ENCODE data around the gene PARD3B. TPM values are rescaled to one million over a fixed set of nuclear protein-coding genes. Genes with fewer than 3 reads are reported as not detected.

The PARD3B gene
- total and polyA plus RNA-seq, 2 of the 8 experiments (the other 6 are each of a cell fraction or from before 2014, with no cell fraction given), result 1.2 to 5.7 TPM

- TF ChIP-seq HDAC2 (IDR thresholded peaks at IDR 0.05; ENCODE audit: borderline replicate concordance in 1 of 2, low read depth in 2 of 2, low read length in 2 of 2) (peak in 1 of 2 experiments; percentile 65; a peak in 1 of 4 replicates), POLR2A (IDR thresholded peaks at IDR 0.05; ENCODE audit: control extremely low read depth in 1 of 2, low read depth in 2 of 2, low read length in 2 of 2) (no peak), SIRT6 (IDR thresholded peaks at IDR 0.05; ENCODE audit: low read length) (no peak), MAX (IDR thresholded peaks at IDR 0.05) (no peak), ZNF274 (IDR thresholded peaks at IDR 0.05; ENCODE audit: borderline replicate concordance, extremely low read depth, low read length) (no peak), SP4 (IDR thresholded peaks at IDR 0.05; ENCODE audit: low read length) (no peak), RXRA (IDR thresholded peaks at IDR 0.05; ENCODE audit: insufficient read depth, low read depth, low read length) (no peak), KDM4A (IDR thresholded peaks at IDR 0.05; ENCODE audit: low read depth, low read length, severe bottlenecking) (no peak), MAFK (IDR thresholded peaks at IDR 0.05; ENCODE audit: low read depth, low read length) (no peak), ATF2 (IDR thresholded peaks at IDR 0.05; ENCODE audit: low read length) (peak; percentile 74; the same call in 1 of the 2 replicates), GABPA (IDR thresholded peaks at IDR 0.05; ENCODE audit: borderline replicate concordance, insufficient read depth, low read length) (no peak), YY1 (IDR thresholded peaks at IDR 0.05; ENCODE audit: low read depth, low read length) (no peak), NANOG (IDR thresholded peaks at IDR 0.05; ENCODE audit: insufficient read depth, low read depth, low read length, poor library complexity, severe bottlenecking) (peak; percentile 47), BCL11A (IDR thresholded peaks at IDR 0.05; ENCODE audit: low read depth in 2 of 2, low read length in 2 of 2) (no peak), SP1 (IDR thresholded peaks at IDR 0.05; ENCODE audit: low read depth, low read length) (peak; percentile 77), JUND (IDR thresholded peaks at IDR 0.05; ENCODE audit: low read length) (peak; percentile 39; the same call in 1 of the 2 replicates)
- TF ChIP-seq, protein P1, sequence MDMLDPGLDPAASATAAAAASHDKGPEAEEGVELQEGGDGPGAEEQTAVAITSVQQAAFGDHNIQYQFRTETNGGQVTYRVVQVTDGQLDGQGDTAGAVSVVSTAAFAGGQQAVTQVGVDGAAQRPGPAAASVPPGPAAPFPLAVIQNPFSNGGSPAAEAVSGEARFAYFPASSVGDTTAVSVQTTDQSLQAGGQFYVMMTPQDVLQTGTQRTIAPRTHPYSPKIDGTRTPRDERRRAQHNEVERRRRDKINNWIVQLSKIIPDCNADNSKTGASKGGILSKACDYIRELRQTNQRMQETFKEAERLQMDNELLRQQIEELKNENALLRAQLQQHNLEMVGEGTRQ (IDR thresholded peaks at IDR 0.05; ENCODE audit: low read length), result no peak
Measured at GRCh38 chr2:205482399-205483081, 937.3 kb downstream of the PARD3B start (continued).

All from H1 (cell line).